ENCODE results near the gene TMTC1.

TMTC1 gene

DNA sequence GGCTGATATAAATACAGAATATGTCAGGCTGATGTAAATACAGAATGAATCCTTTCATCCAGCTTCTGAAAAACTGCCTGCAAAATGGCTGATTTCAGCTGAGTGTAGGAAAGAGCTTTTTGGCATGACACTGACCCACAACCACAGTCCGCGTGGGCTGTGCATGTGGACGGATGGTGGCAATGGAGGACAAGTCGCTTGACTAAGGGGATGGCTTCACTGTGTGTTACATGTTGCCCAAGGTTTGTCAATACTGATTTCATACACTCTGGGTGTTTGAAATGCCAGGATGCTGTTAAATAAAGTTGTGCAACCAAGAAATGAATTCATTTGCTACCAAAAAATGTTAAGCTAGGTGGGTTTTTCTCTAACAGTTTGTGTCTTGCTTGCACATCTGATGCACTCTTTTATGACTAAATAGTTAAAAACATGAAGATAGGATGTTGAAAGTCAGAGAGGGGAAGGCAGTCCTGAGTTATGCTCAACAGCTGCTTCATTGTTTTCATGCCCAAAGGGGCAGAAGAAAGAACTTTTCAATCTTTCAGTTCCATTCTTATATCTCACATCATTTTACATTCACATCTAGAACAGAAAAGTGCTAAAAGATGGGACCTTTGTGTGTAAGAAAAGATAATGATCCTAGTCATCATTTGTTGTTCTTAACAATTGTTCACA is 249.8 kb downstream of the TMTC1 start:
- TF ChIP-seq POLR2AphosphoS5 (IDR thresholded peaks at IDR 0.05; ENCODE audit: low read depth, low read length) (no peak), SIN3A (IDR thresholded peaks at IDR 0.05; ENCODE audit: borderline replicate concordance, insufficient read depth, low read length) (no peak), TAF1 (IDR thresholded peaks at IDR 0.05; ENCODE audit: borderline replicate concordance, insufficient read depth, low read length) (no peak), FOXP2 (optimal IDR thresholded peaks at IDR 0.05; ENCODE audit: borderline replicate concordance, extremely low read depth, extremely low read length, insufficient read depth) (no peak)
- TF ChIP-seq, protein P1, sequence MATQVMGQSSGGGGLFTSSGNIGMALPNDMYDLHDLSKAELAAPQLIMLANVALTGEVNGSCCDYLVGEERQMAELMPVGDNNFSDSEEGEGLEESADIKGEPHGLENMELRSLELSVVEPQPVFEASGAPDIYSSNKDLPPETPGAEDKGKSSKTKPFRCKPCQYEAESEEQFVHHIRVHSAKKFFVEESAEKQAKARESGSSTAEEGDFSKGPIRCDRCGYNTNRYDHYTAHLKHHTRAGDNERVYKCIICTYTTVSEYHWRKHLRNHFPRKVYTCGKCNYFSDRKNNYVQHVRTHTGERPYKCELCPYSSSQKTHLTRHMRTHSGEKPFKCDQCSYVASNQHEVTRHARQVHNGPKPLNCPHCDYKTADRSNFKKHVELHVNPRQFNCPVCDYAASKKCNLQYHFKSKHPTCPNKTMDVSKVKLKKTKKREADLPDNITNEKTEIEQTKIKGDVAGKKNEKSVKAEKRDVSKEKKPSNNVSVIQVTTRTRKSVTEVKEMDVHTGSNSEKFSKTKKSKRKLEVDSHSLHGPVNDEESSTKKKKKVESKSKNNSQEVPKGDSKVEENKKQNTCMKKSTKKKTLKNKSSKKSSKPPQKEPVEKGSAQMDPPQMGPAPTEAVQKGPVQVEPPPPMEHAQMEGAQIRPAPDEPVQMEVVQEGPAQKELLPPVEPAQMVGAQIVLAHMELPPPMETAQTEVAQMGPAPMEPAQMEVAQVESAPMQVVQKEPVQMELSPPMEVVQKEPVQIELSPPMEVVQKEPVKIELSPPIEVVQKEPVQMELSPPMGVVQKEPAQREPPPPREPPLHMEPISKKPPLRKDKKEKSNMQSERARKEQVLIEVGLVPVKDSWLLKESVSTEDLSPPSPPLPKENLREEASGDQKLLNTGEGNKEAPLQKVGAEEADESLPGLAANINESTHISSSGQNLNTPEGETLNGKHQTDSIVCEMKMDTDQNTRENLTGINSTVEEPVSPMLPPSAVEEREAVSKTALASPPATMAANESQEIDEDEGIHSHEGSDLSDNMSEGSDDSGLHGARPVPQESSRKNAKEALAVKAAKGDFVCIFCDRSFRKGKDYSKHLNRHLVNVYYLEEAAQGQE (IDR thresholded peaks at IDR 0.05; ENCODE audit: insufficient read depth in 1 of 2, low read depth in 2 of 2, low read length in 2 of 2): no peak

DNA sequence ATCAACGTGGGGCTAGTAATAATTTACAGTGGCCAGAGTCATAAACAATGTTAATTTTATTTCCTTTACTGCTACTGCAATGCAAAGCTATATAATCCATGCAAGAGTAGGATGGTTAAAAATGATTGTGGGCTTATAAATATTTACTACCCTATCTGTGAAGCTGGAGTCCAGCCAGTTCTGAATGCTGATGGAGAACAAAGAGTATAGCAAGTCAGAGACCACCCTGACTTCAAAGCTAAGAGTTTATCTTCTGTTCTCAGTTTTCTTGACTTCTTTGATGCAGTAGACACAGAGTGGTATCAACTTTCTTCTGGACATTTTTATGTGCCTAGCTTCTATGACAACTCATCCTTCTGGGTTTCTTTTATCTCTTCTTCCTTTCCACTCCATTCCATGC is 252.3 kb downstream of the TMTC1 start:
- TF ChIP-seq POLR2AphosphoS5 (IDR thresholded peaks at IDR 0.05; ENCODE audit: low read depth, low read length) (no peak), SIN3A (IDR thresholded peaks at IDR 0.05; ENCODE audit: borderline replicate concordance, insufficient read depth, low read length) (no peak), TAF1 (IDR thresholded peaks at IDR 0.05; ENCODE audit: borderline replicate concordance, insufficient read depth, low read length) (no peak), FOXP2 (optimal IDR thresholded peaks at IDR 0.05; ENCODE audit: borderline replicate concordance, extremely low read depth, extremely low read length, insufficient read depth) (no peak)
- TF ChIP-seq, protein P1 (IDR thresholded peaks at IDR 0.05; ENCODE audit: insufficient read depth in 1 of 2, low read depth in 2 of 2, low read length in 2 of 2): no peak

DNA sequence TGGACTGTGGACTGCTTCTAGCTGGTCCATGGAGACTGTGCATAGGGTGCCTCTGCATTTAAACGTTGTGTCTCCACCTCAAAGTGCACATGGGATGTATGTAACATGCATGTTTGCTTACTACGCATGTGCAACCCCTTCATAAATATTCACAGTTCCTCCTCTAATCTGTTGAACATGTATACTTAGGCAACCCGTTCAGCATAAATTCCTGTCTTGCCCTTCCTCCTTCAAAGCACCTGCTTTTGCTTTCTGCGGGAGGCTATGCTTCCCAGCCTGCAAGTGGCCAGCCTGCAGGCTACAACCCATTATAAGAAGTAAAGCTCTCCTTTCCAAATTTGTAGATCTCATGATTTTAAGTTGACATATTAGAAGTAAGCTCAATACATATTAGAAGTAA is 253.3 kb downstream of the TMTC1 start:
- TF ChIP-seq POLR2AphosphoS5 (IDR thresholded peaks at IDR 0.05; ENCODE audit: low read depth, low read length): no peak
- no peak for TF ChIP-seq TAF1 (IDR thresholded peaks at IDR 0.05; ENCODE audit: borderline replicate concordance, insufficient read depth, low read length)
- TF ChIP-seq, protein P1 (IDR thresholded peaks at IDR 0.05; ENCODE audit: insufficient read depth in 1 of 2, low read depth in 2 of 2, low read length in 2 of 2): no peak
- no peak for TF ChIP-seq FOXP2 (optimal IDR thresholded peaks at IDR 0.05; ENCODE audit: borderline replicate concordance, extremely low read depth, extremely low read length, insufficient read depth)
- no peak for TF ChIP-seq SIN3A (IDR thresholded peaks at IDR 0.05; ENCODE audit: borderline replicate concordance, insufficient read depth, low read length)

DNA sequence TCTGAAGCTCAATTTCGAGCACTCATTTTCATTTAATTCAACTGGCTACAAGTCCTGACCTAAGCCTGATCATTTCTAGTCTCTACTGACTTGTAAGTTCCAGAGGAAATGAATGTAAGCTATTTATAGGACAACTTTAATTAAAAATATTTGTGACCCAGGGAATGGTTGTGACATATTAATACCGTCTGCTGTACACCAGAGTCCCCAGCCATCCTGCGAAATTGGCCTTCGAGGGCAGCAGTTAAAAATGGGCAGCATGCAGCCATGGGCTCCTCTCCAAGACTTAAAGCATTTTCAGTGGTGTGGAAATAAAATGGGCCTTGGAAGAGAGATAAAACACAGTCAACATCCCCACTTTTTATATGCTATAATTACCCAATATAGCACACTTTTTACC is 255.6 kb downstream of the TMTC1 start:
- TF ChIP-seq FOXP2 (optimal IDR thresholded peaks at IDR 0.05; ENCODE audit: borderline replicate concordance, extremely low read depth, extremely low read length, insufficient read depth) (no peak), SIN3A (IDR thresholded peaks at IDR 0.05; ENCODE audit: borderline replicate concordance, insufficient read depth, low read length) (no peak), POLR2AphosphoS5 (IDR thresholded peaks at IDR 0.05; ENCODE audit: low read depth, low read length) (no peak), TAF1 (IDR thresholded peaks at IDR 0.05; ENCODE audit: borderline replicate concordance, insufficient read depth, low read length) (no peak)
- TF ChIP-seq, protein P1 (IDR thresholded peaks at IDR 0.05; ENCODE audit: insufficient read depth in 1 of 2, low read depth in 2 of 2, low read length in 2 of 2): no peak
